NK-92 treated with Interleukin-12 subunit alpha and Interleukin-12 subunit beta, amount 100 ng/mL, for 24 hours (cell line): ENCODE results near the gene SMOC2.
"Not testable (repeated sequence)": the region's sequence is repeated elsewhere in the genome, so short reads cannot be mapped to it uniquely, and the experiment has no call there.

Experiments
- DNase-seq: peaks from one replicate; lab custom pipeline; 2025; lab: John Stamatoyannopoulos, UW

The SMOC2 gene

GRCh38 chr6:168601111-168601510 lies 160.1 kb downstream of the SMOC2 start:
- DNase-seq = no peak

- DNase-seq = no peak
These were observed 160.6 kb downstream of the SMOC2 start for GRCh38 chr6:168601546-168601945.

- no peak for DNase-seq
These were observed 161.6 kb downstream of the SMOC2 start for GRCh38 chr6:168602576-168602975.

- no peak for DNase-seq
These were observed 162.2 kb downstream of the SMOC2 start for GRCh38 chr6:168603234-168603633.

- DNase-seq = no peak
These were observed 165.0 kb downstream of the SMOC2 start for GRCh38 chr6:168605964-168606363.

DNA sequence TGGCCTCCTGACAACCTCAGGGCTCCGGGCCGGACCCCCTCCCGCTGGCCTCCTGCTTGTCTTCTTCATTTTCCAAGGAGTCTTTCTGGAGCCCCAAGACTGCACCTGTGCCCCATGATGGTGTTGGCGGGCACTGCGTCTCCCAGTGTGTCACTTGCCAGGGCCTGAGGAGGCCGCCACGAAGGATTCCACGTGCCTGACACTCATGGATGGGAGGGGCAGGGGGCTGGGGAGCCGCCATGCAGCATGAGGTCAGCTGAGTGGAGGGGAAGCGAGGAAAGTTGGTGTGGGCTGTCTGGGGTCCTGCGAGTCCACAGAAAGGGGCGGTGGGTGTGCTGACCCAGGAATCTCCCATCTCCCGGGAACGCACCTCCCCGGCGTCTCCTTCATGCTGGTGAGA lies 165.7 kb downstream of the SMOC2 start:
- no peak for DNase-seq

DNA sequence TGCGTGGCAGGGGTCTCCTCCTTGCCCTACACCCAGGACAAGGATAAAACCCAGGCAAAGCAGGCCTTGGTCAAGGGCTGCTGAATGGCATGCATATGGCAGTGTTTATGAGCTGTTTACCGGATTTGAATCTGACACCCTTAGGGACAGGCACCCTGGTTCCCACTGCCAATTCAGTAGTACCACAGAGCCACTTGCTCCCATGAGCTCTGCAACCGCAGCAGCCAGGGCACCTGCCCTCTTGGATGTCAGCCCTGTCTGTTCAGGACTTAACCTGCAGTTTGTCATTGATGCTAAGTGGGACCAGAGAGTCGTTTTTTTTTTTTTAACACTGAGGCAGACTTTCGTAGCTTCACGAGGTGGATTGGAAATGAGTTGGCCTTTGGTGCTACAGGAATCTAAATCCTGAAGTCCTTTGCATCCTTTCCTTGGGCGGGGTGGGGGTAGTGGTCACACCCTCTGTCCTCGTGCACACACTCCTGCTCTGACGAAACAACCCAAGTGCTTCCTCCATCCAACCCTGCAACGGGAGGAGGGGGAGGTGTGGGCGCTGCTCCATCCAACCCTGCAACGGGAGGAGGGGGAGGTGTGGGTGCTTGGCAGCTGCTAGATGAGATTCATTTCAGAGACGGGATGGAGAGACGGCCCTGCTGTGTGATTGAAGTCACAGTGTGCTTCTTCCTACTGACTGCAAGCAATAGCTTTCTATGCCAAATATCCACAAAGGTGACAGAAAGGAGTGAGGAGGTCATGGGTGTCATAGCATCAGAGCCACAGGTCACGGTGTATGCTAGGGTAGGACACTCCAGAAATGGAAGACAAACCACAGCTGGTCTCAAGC lies 166.5 kb downstream of the SMOC2 start:
- DNase-seq = no peak

DNA sequence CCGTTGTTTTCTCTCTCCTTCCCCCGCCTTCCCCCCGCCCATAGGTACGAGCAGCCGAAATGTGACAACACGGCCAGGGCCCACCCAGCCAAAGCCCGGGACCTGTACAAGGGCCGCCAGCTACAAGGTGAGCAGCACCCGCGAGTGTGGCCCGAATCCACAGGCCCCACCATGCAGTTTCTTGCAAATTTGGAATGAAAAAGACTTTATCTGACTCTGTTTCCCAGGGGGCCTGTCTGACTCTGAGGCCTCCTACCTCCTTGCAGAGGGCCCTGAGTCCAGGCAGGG lies 167.1 kb downstream of the SMOC2 start:
- DNase-seq = no peak

- no peak for DNase-seq
These were observed 168.2 kb downstream of the SMOC2 start for GRCh38 chr6:168609026-168609685.

DNA sequence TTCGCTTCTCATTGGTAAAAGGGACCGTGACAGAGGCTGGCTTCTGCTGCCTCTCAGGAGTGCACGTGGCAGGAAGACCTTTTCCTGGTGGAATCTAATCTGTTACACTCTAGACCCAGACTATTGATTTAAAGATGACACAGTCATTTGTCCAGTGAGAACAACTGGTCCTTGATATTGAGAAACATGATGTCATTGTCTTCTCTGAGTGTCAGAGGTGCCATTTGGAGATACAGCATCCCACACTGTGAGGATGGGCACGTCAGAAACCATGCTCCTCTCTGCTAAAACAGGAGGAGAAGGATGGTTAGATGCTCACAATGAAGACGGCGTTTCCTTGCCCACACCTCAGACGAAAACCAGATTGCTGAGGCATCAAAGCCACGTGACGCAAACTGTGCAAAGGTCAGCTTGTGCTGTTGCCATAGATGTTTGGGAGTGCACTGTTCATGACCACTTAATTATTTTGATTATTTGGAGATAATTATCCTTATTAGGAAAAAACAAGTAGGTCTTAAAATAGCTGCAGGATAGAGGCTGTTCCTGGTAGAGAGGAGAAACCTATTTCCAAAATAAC lies 169.0 kb downstream of the SMOC2 start:
- no peak for DNase-seq

DNA sequence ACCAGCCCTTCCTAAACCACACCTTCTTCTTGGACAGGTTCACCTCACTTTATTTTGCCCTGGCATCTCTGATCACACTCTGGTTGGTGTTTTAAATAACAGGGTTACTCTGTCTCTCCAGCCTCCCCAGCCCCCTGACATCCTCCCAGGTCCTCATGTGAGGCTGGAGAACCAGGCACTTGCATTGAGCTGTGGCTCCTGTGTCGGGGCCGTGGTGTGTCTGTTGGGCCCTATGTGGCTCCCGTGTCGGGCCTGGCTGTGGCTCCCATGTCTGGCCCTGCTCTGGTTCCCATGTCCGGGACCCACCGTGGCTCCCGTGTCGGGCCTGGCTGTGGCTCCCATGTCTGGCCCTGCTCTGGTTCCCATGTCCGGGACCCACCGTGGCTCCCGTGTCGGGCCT lies 170.0 kb downstream of the SMOC2 start:
- not testable (repeated sequence) for DNase-seq

DNA sequence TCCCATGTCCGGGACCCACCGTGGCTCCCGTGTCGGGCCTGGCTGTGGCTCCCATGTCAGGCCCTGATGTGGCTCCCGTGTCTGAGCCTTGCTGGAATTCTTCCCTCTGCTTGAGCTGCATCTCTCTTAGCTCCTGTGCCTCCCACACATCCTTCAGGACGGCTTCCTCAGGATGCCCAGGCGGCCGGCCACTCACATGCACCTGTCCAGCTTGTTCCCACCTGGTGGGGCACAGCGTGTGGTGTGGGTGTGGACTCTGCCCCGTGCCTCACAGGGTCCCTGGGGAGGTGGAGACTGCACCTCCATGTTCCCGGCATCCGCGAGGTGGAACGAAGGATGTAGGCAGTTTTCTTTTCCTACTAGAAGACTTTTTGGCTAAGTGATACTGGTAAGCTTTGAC lies 170.7 kb downstream of the SMOC2 start:
- no peak for DNase-seq

DNA sequence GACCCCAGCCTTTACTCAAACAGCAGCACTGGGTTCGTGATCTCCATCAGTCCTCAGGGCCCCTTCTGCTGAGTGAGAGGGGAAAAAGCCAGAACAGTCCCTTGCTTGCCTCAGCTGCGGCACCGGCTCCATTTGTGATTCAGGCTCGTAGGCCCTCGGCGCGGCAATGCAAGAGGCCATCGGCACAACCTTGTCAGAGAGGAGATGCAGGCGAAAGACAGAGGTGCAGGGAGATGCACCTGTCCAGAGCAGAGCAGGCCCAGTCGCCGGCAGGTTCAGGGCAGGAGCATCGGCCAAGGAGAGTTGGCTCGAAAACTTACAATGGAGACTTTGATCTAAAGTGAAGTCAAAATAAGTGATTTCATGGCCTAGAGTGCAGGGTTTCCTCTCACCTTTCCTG lies 171.6 kb downstream of the SMOC2 start:
- no peak for DNase-seq

- DNase-seq = no peak
These were observed 174.9 kb downstream of the SMOC2 start for GRCh38 chr6:168615837-168616236.

- DNase-seq = no peak
These were observed 176.1 kb downstream of the SMOC2 start for GRCh38 chr6:168616816-168617765.

- no peak for DNase-seq
These were observed 177.7 kb downstream of the SMOC2 start for GRCh38 chr6:168618546-168619315.

- DNase-seq = no peak
These were observed 178.8 kb downstream of the SMOC2 start for GRCh38 chr6:168619560-168620314.

GRCh38 chr6:168620578-168620977 lies 179.6 kb downstream of the SMOC2 start:
- DNase-seq = no peak

- DNase-seq = no peak
These were observed 182.8 kb downstream of the SMOC2 start for GRCh38 chr6:168623736-168624135.

DNA sequence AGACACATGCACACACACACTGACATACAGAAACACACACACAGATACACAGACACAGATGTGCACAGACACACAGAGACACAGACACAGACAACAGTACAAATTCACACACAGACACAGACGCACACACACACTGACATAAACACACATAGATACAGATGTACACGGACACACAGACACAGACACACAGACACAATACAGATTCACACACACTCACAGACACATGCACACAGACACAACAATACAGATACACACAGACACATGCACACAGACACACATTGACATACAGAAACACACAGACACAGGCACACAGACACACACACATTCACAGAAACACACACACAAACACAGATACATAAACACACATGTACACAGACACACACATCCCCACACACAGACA lies 183.6 kb downstream of the SMOC2 start:
- no peak for DNase-seq

DNA sequence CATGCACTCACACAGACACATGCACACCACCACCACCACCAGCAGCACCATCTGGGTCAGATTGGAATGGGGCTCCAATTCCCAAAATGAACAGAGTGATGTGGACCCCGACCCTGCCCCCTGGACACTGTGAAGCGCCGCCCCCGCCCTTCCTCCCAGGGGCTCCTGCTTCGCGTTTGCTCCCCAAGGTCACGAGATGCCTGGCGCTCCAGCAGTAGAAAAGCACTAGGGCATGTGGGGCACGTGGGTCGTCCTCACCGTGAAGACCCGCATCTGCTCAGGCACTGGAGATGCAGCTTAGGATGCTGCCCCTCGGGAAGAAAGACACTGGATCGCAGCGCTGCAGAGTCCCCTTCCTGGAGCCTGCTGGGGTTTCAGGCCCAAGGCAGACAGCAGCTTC lies 184.0 kb downstream of the SMOC2 start:
- DNase-seq = no peak
